ENCODE data around the gene F2RL2.
"Not testable (repeated sequence)": the region's sequence is repeated elsewhere in the genome, so short reads cannot be mapped to it uniquely, and the experiment has no call there.

F2RL2 gene

GRCh38 chr5:76620166-76620565 lies 3.0 kb downstream of the F2RL2 start:
- H3K4me1 ChIP-seq (ENCODE audit: insufficient read depth, low read length): no peaks in the 10 kb centered on the region
- no peak overlapping the region for H3K27ac ChIP-seq (ENCODE audit: low read depth, low read length)
- no peaks in the 10 kb centered on the region for H3K27me3 ChIP-seq (ENCODE audit: control insufficient read depth in 1 of 2, insufficient read depth in 2 of 2, low read length in 2 of 2)
- no peaks in the 10 kb centered on the region for H3K9me3 ChIP-seq (ENCODE audit: low read length)
- H3K36me3 ChIP-seq (ENCODE audit: insufficient read depth, low read length): no peaks in the 10 kb centered on the region
- no peak overlapping the region for H3K9ac ChIP-seq (ENCODE audit: low read length)
- H3K4me3 ChIP-seq (ENCODE audit: low read depth in 1 of 2, low read length in 2 of 2): no peak overlapping the region

GRCh38 chr5:76617675-76618074 lies 5.5 kb downstream of the F2RL2 start:
- no peaks in the 10 kb centered on the region for H3K9me3 ChIP-seq (ENCODE audit: low read length)
- H3K27ac ChIP-seq (ENCODE audit: low read depth, low read length): no peak overlapping the region
- H3K4me1 ChIP-seq (ENCODE audit: insufficient read depth, low read length): no peaks in the 10 kb centered on the region
- no peaks in the 10 kb centered on the region for H3K36me3 ChIP-seq (ENCODE audit: insufficient read depth, low read length)
- H3K4me3 ChIP-seq (ENCODE audit: low read depth in 1 of 2, low read length in 2 of 2): no peak overlapping the region
- no peaks in the 10 kb centered on the region for H3K27me3 ChIP-seq (ENCODE audit: control insufficient read depth in 1 of 2, insufficient read depth in 2 of 2, low read length in 2 of 2)
- H3K9ac ChIP-seq (ENCODE audit: low read length): no peak overlapping the region

- no peaks in the 10 kb centered on the region for H3K4me1 ChIP-seq (ENCODE audit: insufficient read depth, low read length)
- H3K9ac ChIP-seq (ENCODE audit: low read length): no peak overlapping the region
- H3K27me3 ChIP-seq (ENCODE audit: control insufficient read depth in 1 of 2, insufficient read depth in 2 of 2, low read length in 2 of 2): no peaks in the 10 kb centered on the region
- H3K27ac ChIP-seq (ENCODE audit: low read depth, low read length): no peak overlapping the region
- no peaks in the 10 kb centered on the region for H3K36me3 ChIP-seq (ENCODE audit: insufficient read depth, low read length)
- no peak overlapping the region for H3K4me3 ChIP-seq (ENCODE audit: low read depth in 1 of 2, low read length in 2 of 2)
- no peaks in the 10 kb centered on the region for H3K9me3 ChIP-seq (ENCODE audit: low read length)
These were observed 6.0 kb downstream of the F2RL2 start for GRCh38 chr5:76617229-76617628.

- Histone ChIP-seq H3K4me1 (ENCODE audit: insufficient read depth, low read length) (no peaks in the 10 kb centered on the region), H3K36me3 (ENCODE audit: insufficient read depth, low read length) (no peaks in the 10 kb centered on the region), H3K4me3 (ENCODE audit: low read depth in 1 of 2, low read length in 2 of 2) (no peak overlapping the region), H3K27me3 (ENCODE audit: control insufficient read depth in 1 of 2, insufficient read depth in 2 of 2, low read length in 2 of 2) (no peaks in the 10 kb centered on the region), H3K9me3 (ENCODE audit: low read length) (no peaks in the 10 kb centered on the region), H3K27ac (ENCODE audit: low read depth, low read length) (no peak overlapping the region), H3K9ac (ENCODE audit: low read length) (no peak overlapping the region)
These were observed 7.0 kb downstream of the F2RL2 start for GRCh38 chr5:76616206-76616605.

- Histone ChIP-seq H3K9me3 (ENCODE audit: low read length) (no peaks in the 10 kb centered on the region), H3K4me3 (ENCODE audit: low read depth in 1 of 2, low read length in 2 of 2) (no peak overlapping the region), H3K27me3 (ENCODE audit: control insufficient read depth in 1 of 2, insufficient read depth in 2 of 2, low read length in 2 of 2) (no peaks in the 10 kb centered on the region), H3K9ac (ENCODE audit: low read length) (no peak overlapping the region), H3K27ac (ENCODE audit: low read depth, low read length) (no peak overlapping the region), H3K36me3 (ENCODE audit: insufficient read depth, low read length) (no peaks in the 10 kb centered on the region), H3K4me1 (ENCODE audit: insufficient read depth, low read length) (no peaks in the 10 kb centered on the region)
These were observed 7.4 kb downstream of the F2RL2 start for GRCh38 chr5:76615759-76616158.

- Histone ChIP-seq H3K4me1 (ENCODE audit: insufficient read depth, low read length) (peaks cover under 1% of the 10 kb centered on the region), H3K9me3 (ENCODE audit: low read length) (no peaks in the 10 kb centered on the region), H3K27ac (ENCODE audit: low read depth, low read length) (no peak overlapping the region), H3K4me3 (ENCODE audit: low read depth in 1 of 2, low read length in 2 of 2) (no peak overlapping the region), H3K9ac (ENCODE audit: low read length) (no peak overlapping the region), H3K36me3 (ENCODE audit: insufficient read depth, low read length) (no peaks in the 10 kb centered on the region), H3K27me3 (ENCODE audit: control insufficient read depth in 1 of 2, insufficient read depth in 2 of 2, low read length in 2 of 2) (no peaks in the 10 kb centered on the region)
These were observed 10.3 kb downstream of the F2RL2 start for GRCh38 chr5:76612942-76613341.

- Histone ChIP-seq H3K27ac (ENCODE audit: low read depth, low read length) (no peak overlapping the region), H3K9ac (ENCODE audit: low read length) (no peak overlapping the region)
These were observed 13.0 kb downstream of the F2RL2 start for GRCh38 chr5:76610196-76610595.

GRCh38 chr5:76608833-76609232 lies 14.4 kb downstream of the F2RL2 start:
- Histone ChIP-seq H3K9me3 (ENCODE audit: low read length) (no peaks in the 10 kb centered on the region), H3K27me3 (ENCODE audit: control insufficient read depth in 1 of 2, insufficient read depth in 2 of 2, low read length in 2 of 2) (no peaks in the 10 kb centered on the region), H3K4me1 (ENCODE audit: insufficient read depth, low read length) (peaks cover 12% of the 10 kb centered on the region), H3K27ac (ENCODE audit: low read depth, low read length) (no peak overlapping the region), H3K4me3 (ENCODE audit: low read depth in 1 of 2, low read length in 2 of 2) (no peak overlapping the region), H3K9ac (ENCODE audit: low read length) (no peak overlapping the region), H3K36me3 (ENCODE audit: insufficient read depth, low read length) (no peaks in the 10 kb centered on the region)

More at GRCh38 chr5:76610196-76610595, 13.0 kb downstream of the F2RL2 start:
- Histone ChIP-seq H3K36me3 (ENCODE audit: insufficient read depth, low read length) (no peaks in the 10 kb centered on the region), H3K4me3 (ENCODE audit: low read depth in 1 of 2, low read length in 2 of 2) (no peak overlapping the region), H3K4me1 (ENCODE audit: insufficient read depth, low read length) (peaks cover 12% of the 10 kb centered on the region), H3K27me3 (ENCODE audit: control insufficient read depth in 1 of 2, insufficient read depth in 2 of 2, low read length in 2 of 2) (no peaks in the 10 kb centered on the region), H3K9me3 (ENCODE audit: low read length) (no peaks in the 10 kb centered on the region)

GRCh38 chr5:76607353-76607871 lies 15.8 kb downstream of the F2RL2 start:
- no peaks in the 10 kb centered on the region for H3K27me3 ChIP-seq (ENCODE audit: control insufficient read depth in 1 of 2, insufficient read depth in 2 of 2, low read length in 2 of 2)
- H3K9ac ChIP-seq (ENCODE audit: low read length): no peak overlapping the region
- no peak overlapping the region for H3K4me3 ChIP-seq (ENCODE audit: low read depth in 1 of 2, low read length in 2 of 2)
- H3K4me1 ChIP-seq (ENCODE audit: insufficient read depth, low read length): peaks cover 12% of the 10 kb centered on the region
- H3K36me3 ChIP-seq (ENCODE audit: insufficient read depth, low read length): no peaks in the 10 kb centered on the region
- no peaks in the 10 kb centered on the region for H3K9me3 ChIP-seq (ENCODE audit: low read length)
- no peak overlapping the region for H3K27ac ChIP-seq (ENCODE audit: low read depth, low read length)

GRCh38 chr5:76606701-76607100 lies 16.5 kb downstream of the F2RL2 start:
- no peak overlapping the region for H3K27ac ChIP-seq (ENCODE audit: low read depth, low read length)
- no peak overlapping the region for H3K9ac ChIP-seq (ENCODE audit: low read length)
- H3K4me3 ChIP-seq (ENCODE audit: low read depth in 1 of 2, low read length in 2 of 2): no peak overlapping the region
- no peaks in the 10 kb centered on the region for H3K27me3 ChIP-seq (ENCODE audit: control insufficient read depth in 1 of 2, insufficient read depth in 2 of 2, low read length in 2 of 2)
- H3K4me1 ChIP-seq (ENCODE audit: insufficient read depth, low read length): peaks cover 12% of the 10 kb centered on the region
- no peaks in the 10 kb centered on the region for H3K9me3 ChIP-seq (ENCODE audit: low read length)
- H3K36me3 ChIP-seq (ENCODE audit: insufficient read depth, low read length): no peaks in the 10 kb centered on the region

- H3K36me3 ChIP-seq (ENCODE audit: insufficient read depth, low read length): no peaks in the 10 kb centered on the region
- no peaks in the 10 kb centered on the region for H3K27me3 ChIP-seq (ENCODE audit: control insufficient read depth in 1 of 2, insufficient read depth in 2 of 2, low read length in 2 of 2)
- no peak overlapping the region for H3K4me3 ChIP-seq (ENCODE audit: low read depth in 1 of 2, low read length in 2 of 2)
- H3K27ac ChIP-seq (ENCODE audit: low read depth, low read length): no peak overlapping the region
- no peaks in the 10 kb centered on the region for H3K9me3 ChIP-seq (ENCODE audit: low read length)
- H3K4me1 ChIP-seq (ENCODE audit: insufficient read depth, low read length): peaks cover 12% of the 10 kb centered on the region
- H3K9ac ChIP-seq (ENCODE audit: low read length): no peak overlapping the region
These were observed 18.4 kb downstream of the F2RL2 start for GRCh38 chr5:76604838-76605237.

GRCh38 chr5:76603991-76604390 lies 19.2 kb downstream of the F2RL2 start:
- not testable (repeated sequence) for H3K9me3 ChIP-seq (ENCODE audit: low read length); H3K27ac ChIP-seq (ENCODE audit: low read depth, low read length); H3K9ac ChIP-seq (ENCODE audit: low read length); H3K36me3 ChIP-seq (ENCODE audit: insufficient read depth, low read length); H3K27me3 ChIP-seq (ENCODE audit: control insufficient read depth in 1 of 2, insufficient read depth in 2 of 2, low read length in 2 of 2); H3K4me3 ChIP-seq (ENCODE audit: low read depth in 1 of 2, low read length in 2 of 2)
- peaks cover 12% of the 10 kb centered on the region for H3K4me1 ChIP-seq (ENCODE audit: insufficient read depth, low read length)

Data from muscle layer of colon (tissue), 2 donors.